HG02840 (cell line): ENCODE data around the gene ATP2C2.

Experiments
- ATAC-seq: cut with Tn5 transposase; IDR thresholded peaks from one replicate; pipeline ENCODE4 v1.9.1; 2021; ENCODE audit warnings: mild to moderate bottlenecking, moderate library complexity, moderate number of reproducible peaks; ENCODE audit not compliant: unreplicated experiment, low FRiP score

Gene ATP2C2

DNA sequence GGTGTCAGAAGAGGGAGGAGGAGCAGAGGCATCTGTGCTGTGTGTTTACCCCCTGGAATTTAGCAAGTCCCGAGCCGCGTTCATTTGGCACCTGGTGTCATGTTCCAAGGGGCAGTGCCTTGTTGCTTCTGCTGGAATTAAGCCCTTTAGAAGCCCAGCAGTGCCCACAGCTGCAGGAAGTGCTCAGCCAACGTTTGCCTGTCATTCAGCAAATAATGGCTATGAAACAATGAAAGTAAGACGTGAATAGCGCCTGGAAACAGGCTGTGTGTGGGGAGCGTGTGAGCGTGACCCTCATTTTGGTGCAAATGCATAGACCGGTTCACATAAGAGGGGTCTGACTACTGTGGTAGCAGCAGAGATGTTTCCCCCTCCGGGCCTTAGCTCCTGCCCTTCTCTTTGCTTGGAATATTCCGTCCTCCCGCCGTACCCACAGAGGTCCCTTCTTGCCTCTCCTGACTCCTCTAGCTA, 5.8 kb upstream of the ATP2C2 start:
- ATAC-seq, result no peak

DNA sequence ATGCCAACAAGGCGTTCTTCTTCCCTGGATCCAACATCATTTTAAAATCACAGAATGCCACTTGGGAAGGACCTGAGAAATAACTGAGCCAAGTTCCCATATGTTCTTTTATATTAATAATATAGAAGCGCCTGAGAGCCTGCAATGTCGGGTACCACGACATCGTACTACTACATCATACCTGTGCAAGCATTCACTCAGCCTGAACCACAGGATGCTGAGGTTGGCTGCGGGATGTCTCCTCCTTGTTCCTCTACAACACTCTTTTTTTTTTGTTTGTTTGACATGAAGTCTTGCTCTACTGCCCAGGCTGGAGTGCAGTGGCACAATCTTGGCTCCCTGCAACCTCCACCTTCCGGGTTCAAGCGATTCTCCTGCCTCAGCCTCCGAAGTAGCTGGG, 2.1 kb upstream of the ATP2C2 start:
- ATAC-seq, result no peak

DNA sequence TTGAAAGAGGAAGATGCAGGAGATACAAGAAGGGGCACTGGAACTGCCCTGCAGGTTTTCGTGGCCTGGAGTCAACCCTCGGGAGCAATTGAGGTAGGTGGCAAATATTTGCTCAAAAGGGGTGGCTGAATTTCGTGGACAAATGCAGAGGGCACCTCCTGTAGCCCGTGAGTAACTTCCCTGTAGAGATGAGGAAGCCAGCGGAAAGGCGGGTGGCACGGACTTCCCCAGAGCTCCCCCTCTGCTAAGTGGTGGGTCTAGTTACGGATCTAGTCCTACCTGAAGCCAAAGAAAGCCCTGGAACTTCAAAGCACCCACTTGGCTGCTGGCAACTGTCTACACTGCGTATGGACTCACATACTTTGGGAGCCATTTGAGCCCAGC, 1.0 kb upstream of the ATP2C2 start:
- no peak for ATAC-seq

DNA sequence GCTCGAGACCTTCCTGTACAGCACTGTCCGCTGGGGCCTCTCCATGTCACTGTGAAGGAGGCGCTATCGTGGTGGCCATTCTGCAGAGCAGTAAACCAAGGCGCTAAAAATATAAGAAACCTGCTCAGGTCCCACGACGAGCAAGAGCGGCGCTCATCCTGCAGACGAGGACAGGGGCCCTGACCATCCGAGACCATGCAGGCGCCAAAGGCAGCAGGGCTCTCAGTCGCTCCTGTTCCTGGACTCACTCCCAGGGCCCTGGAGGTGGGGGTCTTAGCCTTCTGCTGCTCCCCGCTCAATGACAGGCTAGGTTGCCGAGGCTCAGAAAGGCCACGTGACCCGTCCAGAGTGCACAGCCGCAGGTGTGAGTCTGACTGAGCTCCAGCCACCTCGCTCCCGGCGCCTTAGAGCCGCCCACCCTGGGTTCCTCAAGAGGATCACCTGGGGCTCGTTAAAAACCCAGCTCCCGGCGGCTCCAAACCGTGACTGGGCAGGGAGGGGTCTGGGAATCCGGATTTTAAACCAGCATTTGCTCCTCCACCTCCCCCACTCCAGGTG, 509 bp upstream of the ATP2C2 start:
- ATAC-seq, result no peak

DNA sequence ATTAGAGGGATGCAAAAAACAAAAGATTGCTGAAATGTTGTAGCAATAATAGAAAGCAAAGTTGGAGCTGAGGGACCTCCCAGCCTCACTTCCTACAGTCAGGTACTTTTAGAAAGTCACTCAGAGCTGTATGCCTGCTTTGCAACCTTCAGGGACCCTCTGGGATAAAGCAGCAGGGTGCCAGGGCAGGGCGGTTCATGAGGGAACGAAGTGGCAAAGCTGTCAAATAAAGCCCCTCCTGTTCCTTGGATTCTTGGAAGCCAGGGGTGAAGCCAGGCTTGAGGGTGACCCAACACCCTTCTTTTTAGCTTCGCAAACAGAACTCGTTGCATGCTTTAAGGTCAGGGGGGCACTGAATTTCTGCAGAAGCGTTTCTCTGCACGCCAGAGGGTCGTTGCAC, 767 bp downstream of the ATP2C2 start:
- ATAC-seq, result no peak

DNA sequence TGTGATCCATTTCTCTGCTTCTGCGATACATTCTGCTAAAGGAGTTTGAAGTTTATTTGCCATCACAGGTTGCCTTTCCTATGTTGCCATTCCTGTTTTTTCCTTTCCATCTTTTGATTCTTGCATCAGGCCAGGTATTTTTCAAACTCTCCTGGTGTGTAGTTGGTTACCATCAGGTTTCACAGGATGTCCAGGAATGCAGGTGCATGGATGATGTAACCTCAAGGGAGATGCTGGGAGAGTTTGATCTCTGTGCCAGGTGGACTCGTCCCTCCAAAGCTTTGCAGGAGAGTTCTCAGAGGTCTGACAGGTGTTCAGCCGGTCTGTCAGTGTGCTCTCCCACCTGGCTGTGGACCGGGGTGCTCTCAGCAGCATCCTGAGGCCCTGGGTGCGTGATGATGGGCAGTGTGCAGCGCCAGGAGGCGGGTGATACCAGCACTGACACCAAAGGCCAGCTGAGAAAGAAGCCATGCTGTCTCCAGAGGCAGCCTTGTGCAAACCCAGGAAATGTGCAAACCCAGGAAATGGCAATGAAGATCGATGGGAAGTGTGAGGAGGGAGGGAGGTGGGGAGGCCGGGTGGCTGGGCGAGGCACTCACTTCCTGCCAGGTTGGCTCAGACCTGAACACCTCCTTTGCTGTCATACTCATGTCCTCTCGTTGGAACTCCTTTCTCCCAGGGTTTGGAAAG, 1.7 kb downstream of the ATP2C2 start:
- no peak for ATAC-seq

DNA sequence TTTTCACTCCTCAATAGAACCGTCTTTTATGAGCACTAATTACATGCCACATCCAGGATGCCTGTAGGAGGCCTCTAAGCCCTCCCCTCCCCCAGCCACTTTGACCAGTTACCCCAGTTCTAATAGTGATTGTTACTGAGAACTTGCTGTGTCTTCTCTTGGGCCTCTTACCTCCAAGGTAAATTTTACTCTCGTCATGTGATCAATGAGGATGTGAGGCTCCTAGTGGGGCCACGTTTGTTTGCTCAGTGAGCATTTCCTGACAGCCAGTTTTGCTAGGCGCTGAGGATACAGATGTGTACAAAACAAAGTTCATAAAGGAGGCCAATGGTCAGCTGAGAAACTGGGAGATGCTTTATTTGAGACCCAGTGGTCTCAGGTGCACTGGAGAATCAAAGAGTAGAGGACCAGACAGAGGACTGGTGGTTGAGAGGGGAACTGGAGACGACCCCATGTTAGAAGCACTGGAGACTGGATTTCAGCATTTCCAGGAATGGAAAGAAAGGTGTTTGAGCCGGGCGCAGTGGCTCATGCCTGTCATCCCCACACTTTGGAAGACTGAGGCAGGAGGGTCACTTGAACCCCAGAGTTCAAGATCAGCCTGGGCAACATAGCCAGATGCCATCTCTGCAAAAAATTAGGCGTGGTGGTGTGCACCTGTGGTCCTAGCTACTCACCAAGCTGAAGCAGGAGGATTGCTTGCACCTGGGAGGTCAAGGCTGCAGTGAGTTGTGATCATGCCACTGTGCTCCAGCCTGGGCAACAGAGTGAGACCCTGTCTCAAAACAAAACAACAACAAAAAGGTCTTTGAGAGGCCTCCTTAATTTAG, 2.6 kb downstream of the ATP2C2 start:
- ATAC-seq, result no peak

DNA sequence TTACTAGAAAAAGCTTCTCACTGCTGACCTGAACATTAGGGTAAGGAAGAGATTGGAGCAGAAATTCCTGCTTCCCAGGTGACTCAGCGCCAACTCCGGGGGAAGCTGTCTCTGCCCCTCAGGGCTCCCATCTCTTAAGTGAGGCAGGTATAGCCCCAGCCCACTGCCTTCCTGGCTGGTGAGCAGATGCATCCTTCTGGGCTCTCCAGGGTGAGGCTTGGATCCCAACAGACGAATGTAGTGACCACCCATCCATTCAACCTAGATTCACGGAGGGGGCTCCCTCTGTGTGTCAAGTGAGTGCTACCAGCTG, 3.2 kb downstream of the ATP2C2 start:
- ATAC-seq, result no peak

DNA sequence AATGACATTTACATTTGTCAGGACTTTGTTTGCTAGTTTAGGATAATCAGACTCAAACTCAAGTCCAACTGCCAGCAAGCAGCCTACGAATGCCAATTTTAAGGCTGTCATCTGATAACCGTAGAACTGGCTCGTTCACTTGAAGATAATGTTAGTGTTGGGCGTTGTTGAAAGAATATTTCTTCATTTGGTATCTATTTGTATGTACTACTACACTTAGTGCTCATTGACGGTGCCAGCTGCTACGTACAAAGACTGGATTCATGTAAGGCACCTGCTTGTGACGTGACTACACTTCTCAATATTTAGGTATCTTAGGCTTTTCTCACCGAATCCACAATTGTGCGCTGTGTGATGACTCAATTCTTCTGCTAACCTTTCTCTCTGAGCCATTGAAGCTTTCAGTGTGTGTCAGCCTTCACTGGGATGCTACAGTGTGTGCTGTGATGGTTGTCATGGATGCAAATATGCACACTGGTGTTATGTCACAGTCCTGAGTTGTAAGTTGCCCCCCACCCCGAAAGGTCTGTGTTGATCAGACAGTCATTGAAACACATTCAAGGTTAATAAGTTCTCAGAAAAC, 5.7 kb downstream of the ATP2C2 start:
- ATAC-seq, result no peak

DNA sequence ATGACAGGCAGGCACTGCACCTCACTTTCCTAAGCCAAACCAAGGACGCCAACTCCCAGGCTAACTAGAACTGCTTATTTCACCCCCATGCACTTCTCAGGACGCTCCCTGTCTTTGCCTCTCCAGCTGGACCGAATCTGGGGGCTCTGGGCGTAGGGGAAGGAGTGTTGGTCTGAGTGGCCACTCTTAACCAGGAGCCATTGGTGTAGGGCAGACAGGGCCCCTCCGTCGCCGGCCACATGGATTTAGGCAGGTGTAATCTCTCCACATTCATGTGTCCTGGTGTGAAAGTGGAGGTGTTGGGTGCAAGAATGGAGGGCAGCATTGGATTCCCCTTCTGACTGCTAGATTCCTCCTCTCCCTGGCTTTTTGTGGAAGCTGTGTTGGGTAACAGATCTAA, 9.8 kb downstream of the ATP2C2 start:
- no peak for ATAC-seq

DNA sequence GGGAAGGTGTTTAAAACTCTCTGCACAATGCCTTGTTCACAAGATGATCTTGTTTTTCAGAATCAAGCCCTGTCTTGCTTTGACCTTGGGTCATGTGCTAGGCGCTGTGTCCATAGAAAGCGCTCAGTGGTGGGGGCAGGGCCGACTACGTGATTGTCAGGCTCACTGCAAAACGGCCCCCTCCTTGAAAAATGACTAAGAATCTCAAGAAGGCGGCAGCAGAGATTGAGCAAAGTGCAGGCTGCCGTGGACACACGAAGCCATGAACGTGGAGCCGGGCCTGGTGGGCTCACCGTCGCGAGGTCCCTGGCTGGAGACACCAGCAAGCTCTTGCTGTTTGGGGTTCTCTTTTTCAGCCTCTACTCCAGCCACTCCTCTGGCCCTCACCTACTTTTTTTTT, 10.2 kb downstream of the ATP2C2 start:
- no peak for ATAC-seq

DNA sequence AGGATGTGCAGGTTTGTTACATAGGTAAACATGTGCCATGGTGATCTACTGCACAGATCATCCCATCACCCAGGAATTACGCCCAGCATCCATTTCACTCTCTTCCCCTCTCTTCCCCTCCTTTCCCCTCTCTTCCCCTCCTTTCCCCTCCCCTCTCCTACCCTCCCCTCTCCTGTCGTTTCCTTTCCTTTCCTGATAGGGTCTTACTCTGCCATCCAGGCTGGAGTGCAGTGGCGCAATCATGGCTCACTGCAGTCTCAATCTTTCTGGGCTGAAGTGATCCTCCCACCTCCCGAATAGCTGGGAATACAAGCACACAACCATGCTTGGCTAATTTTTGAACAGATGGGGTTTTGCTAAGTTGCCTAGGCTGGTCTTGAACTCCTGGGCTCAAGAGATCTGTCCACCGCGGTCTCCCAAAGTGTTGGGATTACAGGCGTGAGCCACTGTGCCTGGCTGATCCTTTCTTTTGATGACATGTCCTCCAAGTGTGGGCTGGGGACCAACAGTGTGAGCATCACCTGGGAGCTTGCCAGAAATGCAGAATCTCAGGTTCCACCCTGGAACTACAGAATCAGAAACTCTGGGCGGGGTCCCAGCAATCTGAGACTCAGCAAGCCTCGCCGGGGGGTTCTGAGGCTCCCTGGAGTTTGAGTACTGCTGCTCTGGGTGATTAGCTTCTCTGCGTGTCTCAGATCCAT, 10.8 kb downstream of the ATP2C2 start:
- ATAC-seq, result no peak

DNA sequence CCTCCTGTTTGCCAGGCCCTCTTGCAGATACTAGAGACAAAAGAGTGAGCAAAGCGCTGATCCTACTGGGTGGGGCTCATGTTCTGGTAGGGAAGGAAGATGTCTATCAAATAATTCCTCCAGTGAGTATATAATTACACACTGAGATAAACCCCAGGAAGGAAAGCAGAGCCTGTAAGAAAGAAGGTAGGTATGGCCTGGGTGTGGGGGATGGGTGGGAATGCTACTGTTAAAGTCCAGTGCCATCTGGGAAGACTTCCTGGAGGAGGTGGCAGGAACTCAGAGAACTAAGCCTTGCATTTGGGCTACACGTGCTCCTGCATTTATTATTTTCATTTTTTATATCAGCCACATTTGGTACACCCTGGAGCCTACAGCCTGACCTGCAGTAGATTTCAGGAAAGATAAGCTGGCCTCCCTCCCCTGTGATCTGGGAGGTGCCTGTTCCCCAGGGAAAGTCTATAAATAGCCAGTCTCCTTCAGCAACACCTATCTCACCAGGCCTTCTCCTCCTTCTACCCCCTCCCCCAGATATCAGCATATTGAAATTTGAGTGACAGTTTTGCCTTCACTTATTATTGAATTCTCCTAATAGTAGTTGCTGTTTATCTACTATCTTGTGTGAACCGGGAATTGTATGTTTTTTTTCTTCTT, 11.5 kb downstream of the ATP2C2 start:
- no peak for ATAC-seq

DNA sequence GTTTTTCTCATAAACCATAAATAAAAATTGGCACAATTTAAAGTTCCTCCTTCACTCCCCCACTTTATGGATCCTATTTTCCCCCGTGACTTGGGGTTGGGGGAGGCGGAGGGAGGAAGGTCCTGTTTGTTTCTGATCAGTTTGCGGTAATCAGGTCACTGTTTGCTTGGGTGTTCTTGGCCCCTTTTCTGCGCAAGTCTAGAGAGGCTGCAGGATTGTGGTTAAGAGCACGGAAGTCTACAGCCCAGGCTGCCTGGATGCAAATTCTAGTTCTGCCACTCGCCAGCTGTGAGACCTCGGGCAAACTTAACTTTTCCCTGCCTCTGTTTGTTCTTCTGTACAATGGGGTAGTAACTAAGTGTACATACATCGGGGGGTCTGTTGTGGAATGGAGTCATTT, 12.1 kb downstream of the ATP2C2 start:
- no peak for ATAC-seq

DNA sequence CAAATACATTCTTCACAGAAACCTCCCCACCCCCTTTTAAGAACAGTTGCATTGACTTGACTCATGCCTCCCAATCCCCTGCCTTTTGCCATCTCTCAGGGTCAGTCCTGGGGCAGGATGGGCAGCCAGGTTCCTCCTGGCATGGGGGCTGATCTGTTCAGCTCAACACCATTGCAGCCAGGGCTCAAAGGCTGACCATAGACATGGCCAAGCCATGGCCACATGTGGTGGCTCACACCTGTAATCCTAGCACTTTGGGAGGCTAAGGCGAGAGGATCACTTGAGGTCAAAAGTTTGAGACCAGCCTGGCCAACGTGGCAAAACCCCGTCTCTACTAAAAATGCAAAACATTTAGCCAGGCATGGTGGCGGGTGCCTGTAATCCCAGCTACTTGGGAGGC, 14.1 kb downstream of the ATP2C2 start:
- no peak for ATAC-seq

DNA sequence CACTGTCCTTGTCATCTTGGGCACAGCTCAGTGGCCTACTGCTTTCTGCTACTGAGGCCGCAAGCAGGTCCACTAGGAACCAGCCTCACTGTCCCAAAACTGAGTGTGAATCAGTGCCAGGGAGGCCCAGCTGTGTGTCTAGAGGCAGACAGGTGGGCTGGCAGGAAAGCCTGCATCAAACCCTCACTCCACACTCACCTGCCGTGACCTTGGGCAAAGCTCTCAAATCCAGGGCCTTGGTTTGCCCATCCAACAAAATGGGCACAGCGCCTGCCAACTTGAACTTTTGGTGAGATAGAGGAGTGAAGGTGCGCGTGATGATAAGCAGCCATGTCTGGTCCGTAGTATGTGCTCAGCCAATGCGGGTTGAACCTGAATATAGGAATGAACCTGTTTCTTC, 14.8 kb downstream of the ATP2C2 start:
- no peak for ATAC-seq

DNA sequence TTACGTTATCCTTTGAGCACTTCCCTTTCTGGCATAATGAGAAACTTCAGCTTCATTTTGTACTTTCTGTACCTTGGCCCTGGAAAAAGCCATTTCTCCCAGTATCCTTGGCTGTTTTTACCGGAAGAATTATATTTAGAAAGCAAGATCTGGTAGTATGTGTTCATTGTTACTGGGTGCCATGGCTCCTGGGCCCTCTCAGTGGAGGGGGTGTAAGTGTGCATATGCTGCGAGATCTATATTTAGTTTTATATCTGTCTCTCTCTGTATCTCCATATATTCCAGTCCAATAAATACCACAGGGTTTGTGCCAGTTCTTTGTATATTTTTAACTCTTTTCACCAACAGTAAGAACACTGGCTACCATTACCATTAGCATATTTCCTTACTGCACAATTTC, 17.7 kb downstream of the ATP2C2 start:
- ATAC-seq, result no peak

DNA sequence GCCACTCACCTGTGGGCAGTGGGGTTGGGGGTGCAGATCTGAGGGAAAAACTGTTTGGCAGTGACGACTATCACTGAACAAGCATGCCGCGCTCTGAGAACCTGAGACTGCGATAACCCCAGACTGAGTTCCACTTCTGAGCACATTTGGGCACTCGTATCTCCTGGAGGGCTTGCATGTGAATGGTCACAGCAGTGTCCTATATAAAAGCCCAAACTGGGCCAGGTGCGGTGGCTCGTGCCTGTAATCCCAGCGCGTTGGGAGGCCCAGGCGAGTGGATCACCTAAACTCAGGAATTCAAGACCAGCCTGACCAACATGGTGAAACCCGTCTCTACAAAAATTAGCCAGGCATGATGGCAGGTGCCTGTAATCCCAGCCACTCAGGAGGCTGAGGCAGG, 18.7 kb downstream of the ATP2C2 start:
- no peak for ATAC-seq

DNA sequence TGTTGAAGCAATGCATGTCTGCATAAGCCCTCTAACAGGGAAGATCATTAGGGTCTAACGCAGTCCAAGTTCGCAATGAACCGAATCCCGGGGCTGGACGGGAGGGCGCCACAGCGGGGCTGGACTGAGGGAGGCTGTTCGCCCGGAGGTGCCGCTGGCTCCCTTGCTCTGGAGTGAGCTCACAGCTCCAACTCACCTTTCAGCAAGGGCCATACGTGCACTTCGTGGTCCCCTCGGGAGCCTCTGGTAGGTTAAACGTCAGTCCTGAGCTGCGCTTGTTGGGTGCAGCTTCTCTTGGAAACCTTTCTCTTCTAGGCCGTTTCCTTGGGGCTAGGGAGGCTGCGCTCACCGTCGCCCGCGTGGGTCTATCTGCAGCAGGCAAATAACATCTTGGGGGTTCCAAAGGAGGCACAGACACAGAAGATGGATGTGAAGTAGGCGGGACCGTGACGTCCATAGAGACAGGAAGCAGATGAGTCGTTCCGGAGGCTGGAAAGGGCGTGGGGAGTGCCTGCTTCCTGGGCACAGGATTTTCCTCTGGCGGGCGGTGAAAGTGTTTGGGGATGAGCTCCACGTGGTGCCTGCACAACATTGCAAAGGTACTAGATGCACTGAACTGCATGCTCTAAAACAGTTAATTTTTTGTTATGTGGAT, 21.9 kb downstream of the ATP2C2 start:
- no peak for ATAC-seq
